ENCODE results near the gene SPINDOC. TPM values are rescaled to one million over a fixed set of nuclear protein-coding genes. Genes with fewer than 3 reads are reported as not detected.

Gene SPINDOC
- total RNA-seq, 1 donor from 2014 or later: 77.8 TPM

- Mint-ChIP-seq H3K9me3 (ENCODE audit: low read depth) (no peaks in the 10 kb centered on the region), H3K4me1 (ENCODE audit: low read depth) (peaks cover 25% of the 10 kb centered on the region), H3K4me3 (ENCODE audit: low read depth) (no peak overlapping the region), H3K36me3 (ENCODE audit: insufficient read depth) (peaks cover 10% of the 10 kb centered on the region), H3K27me3 (peaks cover 9% of the 10 kb centered on the region), H3K27ac (no peak overlapping the region)
- no peak for TF ChIP-seq CTCF (IDR thresholded peaks at IDR 0.05; ENCODE audit: unreplicated experiment)
- no peak for DNase-seq (ENCODE audit: low spot score, unreplicated experiment)
Measured at GRCh38 chr11:63765688-63766241, 47.5 kb upstream of the SPINDOC start.

GRCh38 chr11:63766531-63767235 is 46.6 kb upstream of the SPINDOC start:
- DNase-seq (ENCODE audit: low spot score, unreplicated experiment): no peak
- H3K36me3 Mint-ChIP-seq (ENCODE audit: insufficient read depth): peaks cover 9% of the 10 kb centered on the region
- H3K27ac Mint-ChIP-seq: no peak overlapping the region
- TF ChIP-seq CTCF (IDR thresholded peaks at IDR 0.05; ENCODE audit: unreplicated experiment): no peak
- H3K27me3 Mint-ChIP-seq: peaks cover 14% of the 10 kb centered on the region
- peak overlapping the region; percentile 98 for H3K4me3 Mint-ChIP-seq (ENCODE audit: low read depth)
- peaks cover 25% of the 10 kb centered on the region for H3K4me1 Mint-ChIP-seq (ENCODE audit: low read depth)
- H3K9me3 Mint-ChIP-seq (ENCODE audit: low read depth): no peaks in the 10 kb centered on the region

GRCh38 chr11:63767267-63767564 is 46.0 kb upstream of the SPINDOC start:
- Mint-ChIP-seq H3K4me3 (ENCODE audit: low read depth) (peak overlapping the region; percentile 98), H3K27me3 (peaks cover 14% of the 10 kb centered on the region)
- no peak for DNase-seq (ENCODE audit: low spot score, unreplicated experiment)

GRCh38 chr11:63767565-63768236 is 45.6 kb upstream of the SPINDOC start:
- H3K36me3 Mint-ChIP-seq (ENCODE audit: insufficient read depth): peaks cover 5% of the 10 kb centered on the region
- no peak for DNase-seq (ENCODE audit: low spot score, unreplicated experiment)
- no peak for TF ChIP-seq CTCF (IDR thresholded peaks at IDR 0.05; ENCODE audit: unreplicated experiment)
- H3K4me1 Mint-ChIP-seq (ENCODE audit: low read depth): peaks cover 23% of the 10 kb centered on the region
- H3K9me3 Mint-ChIP-seq (ENCODE audit: low read depth): no peaks in the 10 kb centered on the region
- H3K27me3 Mint-ChIP-seq: peaks cover 16% of the 10 kb centered on the region
- peak overlapping the region; percentile 90 for H3K27ac Mint-ChIP-seq
- H3K4me3 Mint-ChIP-seq (ENCODE audit: low read depth): peak overlapping the region; percentile 98

More at GRCh38 chr11:63767267-63767564, 46.0 kb upstream of the SPINDOC start:
- TF ChIP-seq CTCF (IDR thresholded peaks at IDR 0.05; ENCODE audit: unreplicated experiment): no peak
- no peaks in the 10 kb centered on the region for H3K9me3 Mint-ChIP-seq (ENCODE audit: low read depth)
- peaks cover 23% of the 10 kb centered on the region for H3K4me1 Mint-ChIP-seq (ENCODE audit: low read depth)
- peak overlapping the region; percentile 90 for H3K27ac Mint-ChIP-seq
- peaks cover 5% of the 10 kb centered on the region for H3K36me3 Mint-ChIP-seq (ENCODE audit: insufficient read depth)

GRCh38 chr11:63768237-63769041 is 44.8 kb upstream of the SPINDOC start, which contains the start of gene ZFTA:
TSS of gene ZFTA (minus strand) at chr11:63768775. CDS start at chr11:63768622, 153 bp downstream.
- Mint-ChIP-seq H3K27ac (peak within 1 kb of the TSS; percentile 90), H3K4me1 (ENCODE audit: low read depth) (peaks cover 23% of the 10 kb centered on the region), H3K4me3 (ENCODE audit: low read depth) (peak within 1 kb of the TSS; percentile 98), H3K9me3 (ENCODE audit: low read depth) (no peaks in the 10 kb centered on the region), H3K27me3 (peaks cover 21% of the 10 kb centered on the region), H3K36me3 (ENCODE audit: insufficient read depth) (peaks cover 5% of the 10 kb centered on the region)
- TF ChIP-seq CTCF (IDR thresholded peaks at IDR 0.05; ENCODE audit: unreplicated experiment): peak; percentile 83
- DNase-seq (ENCODE audit: low spot score, unreplicated experiment): peak; percentile 73

Measured in progenitor cell of endocrine pancreas (in vitro differentiated cells).